HL-60 (cell line): Measurements from ENCODE around the gene CYB561.

Source experiments
- DNase-seq, 2 experiments: peaks; one replicate each; pipeline ENCODE4 v3.0.0-alpha.2; 2010 to 2020; ENCODE audit warnings: low read depth in 1 of 2, low spot score in 1 of 2
- H3K27ac ChIP-seq: fragments of 250-450 bp; sonication (Bioruptor Pico); replicated peaks from 2 replicates; pipeline ENCODE4 v1.5.1; 2020; ENCODE audit warnings: mild to moderate bottlenecking, moderate library complexity
- H3K27me3 ChIP-seq: fragments of 250-450 bp; sonication (Bioruptor Pico); 2 replicates; pipeline ENCODE4 v1.5.1; 2021; ENCODE audit warnings: mild to moderate bottlenecking, moderate library complexity; ENCODE audit not compliant: insufficient read depth, poor library complexity, severe bottlenecking
- H3K4me3 ChIP-seq: replicated peaks from 2 replicates; pipeline ENCODE4 v1.5.1; 2011; ENCODE audit warnings: mild to moderate bottlenecking, control low read depth, low read length; ENCODE audit not compliant: insufficient read depth
- CTCF ChIP-seq: IDR thresholded peaks from one replicate; pipeline ENCODE4 v1.5.1; 2011; ENCODE audit warnings: low read length, control low read depth, inconsistent platforms; ENCODE audit not compliant: insufficient read depth
- GABPA ChIP-seq: IDR thresholded peaks from 2 replicates; pipeline ENCODE4 v1.6.1; 2012; ENCODE audit warnings: low read depth
- POLR2AphosphoS5 ChIP-seq: IDR thresholded peaks from 2 replicates; pipeline ENCODE4 v1.6.1; 2012; ENCODE audit warnings: low read depth
- REST ChIP-seq: IDR thresholded peaks from 2 replicates; pipeline ENCODE4 v1.6.1; 2012; ENCODE audit warnings: low read depth; ENCODE audit not compliant: insufficient replicate concordance
- SPI1 ChIP-seq: IDR thresholded peaks from 2 replicates; pipeline ENCODE4 v1.6.1; 2012; ENCODE audit warnings: low read depth, mild to moderate bottlenecking, borderline replicate concordance

CYB561 gene

GRCh38 chr17:63483038-63483437, 36.9 kb upstream of the CYB561 start:
- TF ChIP-seq CTCF, result no peak
- no peak for TF ChIP-seq POLR2AphosphoS5
- TF ChIP-seq SPI1, result no peak
- TF ChIP-seq REST, result no peak
- TF ChIP-seq GABPA, result no peak
- Histone ChIP-seq H3K4me3 (no peak overlapping the region), H3K27ac (no peak overlapping the region), H3K27me3 (peaks cover 7% of the 10 kb centered on the region)
- no peak for DNase-seq

- Histone ChIP-seq H3K27me3 (peaks cover 12% of the 10 kb centered on the region), H3K4me3 (no peak overlapping the region), H3K27ac (no peak overlapping the region)
- TF ChIP-seq GABPA, result no peak
- TF ChIP-seq REST, result no peak
- no peak for TF ChIP-seq SPI1
- TF ChIP-seq CTCF, result no peak
- no peak for TF ChIP-seq POLR2AphosphoS5
- DNase-seq, result no peak
Measured at GRCh38 chr17:63482509-63482908, 36.4 kb upstream of the CYB561 start.

GRCh38 chr17:63481488-63481870, 35.4 kb upstream of the CYB561 start:
- Histone ChIP-seq H3K27ac (no peak overlapping the region), H3K4me3 (no peak overlapping the region), H3K27me3 (peaks cover 16% of the 10 kb centered on the region)
- TF ChIP-seq CTCF (no peak), SPI1 (no peak), REST (no peak), GABPA (no peak), POLR2AphosphoS5 (no peak)
- DNase-seq, result no peak
